RWPE2 (cell line): ENCODE results near the gene FRAS1.
"Not testable (repeated sequence)": the region's sequence is repeated elsewhere in the genome, so short reads cannot be mapped to it uniquely, and the experiment has no call there.

ENCODE experiments used
- ATAC-seq: fragments of 200-7000 bp; cut with Tn5 transposase; 3 replicates; pipeline ENCODE4 v1.9.1; 2021; ENCODE audit warnings: low read depth
- DNase-seq: peaks from one replicate; pipeline ENCODE4 v3.0.0-alpha.2; 2020; ENCODE audit warnings: low spot score
- H3K27ac ChIP-seq: fragments of 450-650 bp; 2 replicates; pipeline ENCODE4 v1.5.1; 2017; ENCODE audit warnings: mild to moderate bottlenecking; ENCODE audit not compliant: poor library complexity, severe bottlenecking
- H3K27me3 ChIP-seq: fragments of 250-450 bp; sonication (Bioruptor Pico); 2 replicates; pipeline ENCODE4 v1.5.1; 2021; ENCODE audit warnings: mild to moderate bottlenecking, moderate library complexity; ENCODE audit not compliant: insufficient read depth, poor library complexity, severe bottlenecking
- H3K36me3 ChIP-seq: fragments of 250-450 bp; sonication (Bioruptor Pico); 2 replicates; pipeline ENCODE4 v1.5.1; 2020; ENCODE audit warnings: low read depth, mild to moderate bottlenecking, moderate library complexity
- H3K4me1 ChIP-seq: fragments of 250-450 bp; sonication (Bioruptor Pico); 2 replicates; pipeline ENCODE4 v1.5.1; 2021; ENCODE audit warnings: mild to moderate bottlenecking, moderate library complexity; ENCODE audit not compliant: insufficient read depth, poor library complexity, severe bottlenecking
- H3K4me3 ChIP-seq: fragments of 250-450 bp; sonication (Bioruptor Pico); 2 replicates; pipeline ENCODE4 v1.5.1; 2021; ENCODE audit warnings: mild to moderate bottlenecking, moderate library complexity; ENCODE audit not compliant: severe bottlenecking
- H3K9me3 ChIP-seq: fragments of 250-450 bp; sonication (Bioruptor Pico); 2 replicates; pipeline ENCODE4 v1.5.1; 2021; ENCODE audit warnings: mild to moderate bottlenecking, moderate library complexity; ENCODE audit not compliant: severe bottlenecking
- TF ChIP-seq, protein P1 (sequence below): fragments of 450-650 bp; IDR thresholded peaks from one replicate; pipeline ENCODE4 v1.5.1; 2017; ENCODE audit warnings: mild to moderate bottlenecking, moderate library complexity; ENCODE audit not compliant: poor library complexity, severe bottlenecking

Gene FRAS1

DNA sequence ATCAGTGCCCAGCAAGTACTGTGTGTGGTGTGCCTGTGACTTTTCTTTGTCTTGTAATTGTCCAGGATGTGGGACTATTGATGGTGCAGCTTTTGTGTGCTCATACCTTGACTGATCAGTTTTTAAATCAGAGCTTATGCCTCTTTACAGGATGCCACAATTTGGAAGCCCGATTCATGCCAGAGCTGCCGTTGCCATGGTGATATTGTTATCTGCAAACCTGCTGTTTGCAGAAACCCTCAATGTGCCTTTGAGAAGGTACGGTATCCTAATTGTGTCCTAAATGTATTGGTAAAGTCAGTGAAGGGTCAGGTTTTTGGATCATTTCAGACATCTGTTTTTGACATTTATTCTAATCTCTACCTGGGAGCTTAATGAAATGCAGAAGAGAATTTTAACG, 180.2 kb downstream of the FRAS1 start:
- H3K4me3 ChIP-seq = no peak overlapping the region
- H3K27me3 ChIP-seq = no peaks in the 10 kb centered on the region
- TF ChIP-seq, protein P1, sequence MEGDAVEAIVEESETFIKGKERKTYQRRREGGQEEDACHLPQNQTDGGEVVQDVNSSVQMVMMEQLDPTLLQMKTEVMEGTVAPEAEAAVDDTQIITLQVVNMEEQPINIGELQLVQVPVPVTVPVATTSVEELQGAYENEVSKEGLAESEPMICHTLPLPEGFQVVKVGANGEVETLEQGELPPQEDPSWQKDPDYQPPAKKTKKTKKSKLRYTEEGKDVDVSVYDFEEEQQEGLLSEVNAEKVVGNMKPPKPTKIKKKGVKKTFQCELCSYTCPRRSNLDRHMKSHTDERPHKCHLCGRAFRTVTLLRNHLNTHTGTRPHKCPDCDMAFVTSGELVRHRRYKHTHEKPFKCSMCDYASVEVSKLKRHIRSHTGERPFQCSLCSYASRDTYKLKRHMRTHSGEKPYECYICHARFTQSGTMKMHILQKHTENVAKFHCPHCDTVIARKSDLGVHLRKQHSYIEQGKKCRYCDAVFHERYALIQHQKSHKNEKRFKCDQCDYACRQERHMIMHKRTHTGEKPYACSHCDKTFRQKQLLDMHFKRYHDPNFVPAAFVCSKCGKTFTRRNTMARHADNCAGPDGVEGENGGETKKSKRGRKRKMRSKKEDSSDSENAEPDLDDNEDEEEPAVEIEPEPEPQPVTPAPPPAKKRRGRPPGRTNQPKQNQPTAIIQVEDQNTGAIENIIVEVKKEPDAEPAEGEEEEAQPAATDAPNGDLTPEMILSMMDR = no peak
- no peak for ATAC-seq
- H3K4me1 ChIP-seq = no peaks in the 10 kb centered on the region
- no peak for DNase-seq
- H3K36me3 ChIP-seq = no peaks in the 10 kb centered on the region
- no peaks in the 10 kb centered on the region for H3K9me3 ChIP-seq
- no peak overlapping the region for H3K27ac ChIP-seq

DNA sequence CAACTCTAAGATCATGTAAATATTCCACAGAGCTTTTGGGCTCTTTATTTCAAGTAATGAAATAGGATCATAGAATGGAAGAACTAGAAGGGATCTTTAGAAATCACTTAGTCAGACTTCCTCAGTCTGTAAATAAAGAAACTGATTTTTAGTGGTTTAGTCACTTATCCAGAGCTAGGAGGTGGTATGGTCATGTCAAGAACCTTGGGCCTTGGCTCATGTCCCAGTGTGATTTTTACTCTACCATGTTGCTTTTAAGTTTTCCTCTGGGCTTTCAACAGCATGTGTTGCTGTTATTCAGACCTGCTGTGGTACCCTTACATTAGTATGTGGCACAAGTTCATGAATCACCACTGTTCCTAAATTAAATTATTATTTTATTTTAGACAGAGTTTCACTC, 184.9 kb downstream of the FRAS1 start:
- TF ChIP-seq, protein P1 = no peak
- H3K4me3 ChIP-seq = no peak overlapping the region
- no peaks in the 10 kb centered on the region for H3K27me3 ChIP-seq
- ATAC-seq (no peak), DNase-seq (no peak)
- H3K9me3 ChIP-seq = no peaks in the 10 kb centered on the region
- H3K36me3 ChIP-seq = no peaks in the 10 kb centered on the region
- no peak overlapping the region for H3K27ac ChIP-seq
- H3K4me1 ChIP-seq = no peaks in the 10 kb centered on the region

DNA sequence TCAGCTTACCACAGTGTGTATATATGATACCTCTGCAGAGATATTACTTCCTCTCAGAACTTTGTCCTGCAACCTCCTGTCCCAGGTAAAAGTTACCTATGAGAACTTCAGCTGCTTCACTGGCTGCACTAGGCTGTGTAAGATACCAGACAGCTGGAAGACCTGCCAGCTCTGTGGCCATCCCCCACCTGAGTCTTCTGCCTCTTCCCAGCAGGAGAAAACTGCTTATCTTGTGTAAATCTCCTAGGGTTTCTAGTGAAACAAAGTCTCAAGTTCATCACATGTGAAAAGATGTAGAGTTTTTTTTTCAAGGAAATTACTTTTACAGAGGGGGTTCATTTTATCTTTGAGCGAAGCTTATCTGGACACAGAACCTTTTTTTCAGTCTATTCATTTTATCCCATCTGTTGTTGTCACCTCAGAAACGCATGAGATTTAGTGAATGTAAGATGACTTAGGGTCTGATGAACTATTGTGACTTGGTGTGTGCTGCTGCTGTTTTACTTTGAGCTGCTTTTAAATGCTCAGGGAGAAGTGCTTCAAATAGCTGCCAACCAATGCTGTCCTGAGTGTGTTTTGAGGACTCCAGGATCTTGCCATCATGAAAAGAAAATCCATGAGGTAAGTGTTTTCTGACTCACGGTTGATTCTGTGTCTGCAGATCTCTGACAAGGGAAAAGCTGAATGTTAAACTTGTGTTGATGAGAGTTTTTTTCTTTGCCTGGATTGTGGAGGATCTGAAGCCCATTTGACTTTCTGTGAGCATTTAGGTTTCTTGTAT, 187.8 kb downstream of the FRAS1 start:
- H3K27ac ChIP-seq = no peak overlapping the region

DNA sequence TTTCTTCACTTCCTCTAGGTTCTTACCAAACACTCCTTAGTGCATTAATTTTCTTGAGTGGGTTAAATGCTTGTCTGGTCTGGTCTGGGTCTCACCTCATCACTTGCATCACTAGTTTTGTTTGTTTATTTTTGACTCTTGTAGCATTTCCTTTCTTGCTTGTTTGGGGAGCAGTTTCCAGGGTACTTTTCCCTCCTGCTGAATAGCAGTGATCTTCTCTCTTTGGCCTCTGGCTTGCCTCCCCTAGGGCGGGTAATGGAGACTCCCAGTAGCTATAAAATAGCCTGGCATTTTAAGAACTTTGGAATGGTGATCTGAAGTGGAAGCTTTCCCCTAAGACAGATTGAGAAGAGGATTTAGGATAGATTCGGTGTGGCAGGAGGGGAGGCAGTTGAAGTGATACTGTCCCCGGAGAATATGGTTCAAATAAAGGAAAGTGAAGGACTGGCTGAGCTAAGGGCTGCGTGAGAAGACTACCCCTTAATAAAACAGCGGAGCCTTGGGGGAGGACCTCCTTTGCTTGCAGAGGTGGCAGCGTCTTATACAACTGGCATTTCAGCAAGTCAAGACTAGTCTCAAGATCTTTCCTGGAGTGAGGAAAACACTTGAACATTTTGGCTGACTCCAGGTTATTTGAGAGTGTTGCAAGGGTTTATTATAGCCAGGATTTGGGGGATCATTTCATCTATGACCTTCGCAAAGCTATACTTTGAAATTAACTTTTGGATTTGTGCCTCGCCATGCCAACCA, 190.6 kb downstream of the FRAS1 start:
- Histone ChIP-seq H3K36me3 (no peaks in the 10 kb centered on the region), H3K27me3 (no peaks in the 10 kb centered on the region), H3K9me3 (no peaks in the 10 kb centered on the region), H3K27ac (no peak overlapping the region), H3K4me3 (no peak overlapping the region), H3K4me1 (no peaks in the 10 kb centered on the region)
- DNase-seq = no peak
- ATAC-seq = no peak; the same call in 2 of the 3 replicates
- TF ChIP-seq, protein P1 = no peak

More for the DNA sequence above, 187.8 kb downstream of the FRAS1 start:
- Histone ChIP-seq H3K27me3 (no peaks in the 10 kb centered on the region), H3K4me1 (no peaks in the 10 kb centered on the region), H3K36me3 (no peaks in the 10 kb centered on the region), H3K4me3 (no peak overlapping the region), H3K9me3 (no peaks in the 10 kb centered on the region)
- DNase-seq = no peak
- TF ChIP-seq, protein P1 = no peak
- ATAC-seq = no peak

DNA sequence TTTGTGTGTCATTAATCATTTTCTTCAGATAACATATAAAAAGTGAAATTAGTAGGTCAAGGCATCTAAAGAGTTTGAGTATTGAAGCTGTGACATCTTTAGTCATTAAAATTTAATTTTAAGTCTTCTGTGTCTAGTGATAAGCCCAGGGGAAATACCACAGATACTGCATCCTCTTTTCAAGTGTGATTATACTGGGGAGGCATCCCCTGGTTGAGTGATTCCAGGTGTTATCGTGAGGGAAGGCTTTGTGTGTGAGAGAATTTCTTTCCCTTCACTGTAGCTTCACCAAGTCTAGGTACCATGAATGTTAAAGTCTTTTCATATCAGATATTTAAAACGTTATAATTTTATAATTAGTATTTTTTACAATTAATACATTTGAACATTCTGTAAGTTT, 193.4 kb downstream of the FRAS1 start:
- no peak for DNase-seq
- no peaks in the 10 kb centered on the region for H3K27me3 ChIP-seq
- H3K4me3 ChIP-seq = no peak overlapping the region
- no peaks in the 10 kb centered on the region for H3K4me1 ChIP-seq
- H3K27ac ChIP-seq = no peak overlapping the region
- H3K9me3 ChIP-seq = no peaks in the 10 kb centered on the region
- H3K36me3 ChIP-seq = no peaks in the 10 kb centered on the region
- no peak for ATAC-seq
- TF ChIP-seq, protein P1 = no peak

DNA sequence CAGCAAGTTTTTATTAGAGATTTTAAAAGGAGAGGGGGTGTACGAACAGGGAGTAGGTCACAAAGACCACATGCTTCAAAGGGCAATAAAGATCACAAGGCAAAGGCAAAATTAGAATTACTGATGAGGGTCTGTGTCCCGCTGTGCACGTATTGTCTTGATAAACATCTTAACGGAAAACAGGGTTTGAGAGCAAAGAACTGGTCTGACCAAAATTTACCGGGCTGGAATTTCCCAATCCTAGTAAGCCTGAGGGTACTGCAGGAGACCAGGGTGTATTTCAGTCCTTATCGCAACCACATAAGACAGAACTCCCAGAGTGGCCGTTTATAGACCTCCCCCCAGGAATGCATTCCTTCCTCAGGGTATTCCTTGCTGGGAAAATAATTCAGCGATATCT, 195.7 kb downstream of the FRAS1 start:
- H3K36me3 ChIP-seq, H3K27ac ChIP-seq, ATAC-seq, H3K4me1 ChIP-seq, H3K27me3 ChIP-seq, H3K4me3 ChIP-seq, H3K9me3 ChIP-seq, DNase-seq: not testable (repeated sequence)
